H1 (cell line): ENCODE measurements around the gene PA2G4. TPM values are rescaled to one million over a fixed set of nuclear protein-coding genes. Genes with fewer than 3 reads are reported as not detected.

Experiments
- CREB1 ChIP-seq: IDR thresholded peaks from 2 replicates; pipeline ENCODE4 v1.6.1; 2012; ENCODE audit warnings: inconsistent platforms
- JUND ChIP-seq: IDR thresholded peaks from 2 replicates; pipeline ENCODE4 v1.6.1; 2011; ENCODE audit warnings: mild to moderate bottlenecking, improper control_type of control experiment, low read length
- KDM5A ChIP-seq: fragments of 200-600 bp; IDR thresholded peaks from 2 replicates; pipeline ENCODE4 v1.7.1; 2012; ENCODE audit warnings: mild to moderate bottlenecking, low read length, inconsistent platforms, mixed read lengths
- RBBP5 ChIP-seq: IDR thresholded peaks from 2 replicates; pipeline ENCODE4 v1.7.1; 2012; ENCODE audit warnings: low read depth, mild to moderate bottlenecking, inconsistent platforms, low read length, moderate library complexity, borderline replicate concordance
- SIRT6 ChIP-seq: IDR thresholded peaks from one replicate; pipeline ENCODE4 v1.7.1; 2012; ENCODE audit warnings: low read length, inconsistent platforms
- SIX5 ChIP-seq: IDR thresholded peaks from 2 replicates; pipeline ENCODE4 v1.6.1; 2011; ENCODE audit warnings: mild to moderate bottlenecking, low read depth, low read length
- TCF12 ChIP-seq: IDR thresholded peaks from 2 replicates; pipeline ENCODE4 v1.6.1; 2011; ENCODE audit warnings: low read depth, mild to moderate bottlenecking, low read length
- polyA plus RNA-seq, 7 experiments: library from polyadenylated mRNA; depleted of rRNA in 3 of 7; stranded (reverse) in 5 of 7; unstranded in 2 of 7; fragments of >200 nt in 5 of 7; fragments of 200-250 nt in 2 of 7; gene quantifications; 1 replicate in 5 of 7; 2 replicates in 1 of 7; 4 replicates in 1 of 7; pipeline versions ENCODE4 v1.2.1 to v1.2.3, GENCODE V29; 2011 to 2013; ENCODE audit warnings: missing spikeins in 2 of 7, mixed read lengths in 2 of 7
- total RNA-seq: library from RNA; stranded (reverse); fragmentation: NEBNext Ultra II Directional; extraction: Animal tissue kit (Norgen Biotek cat#: 25700); gene quantifications from 2 replicates; pipeline ENCODE4 v1.2.1, GENCODE V29; 2021
- TF ChIP-seq, protein P1 (sequence below): fragments of 300-600 bp; sonication (generic); IDR thresholded peaks from 2 replicates; pipeline ENCODE4 v1.7.1; 2012; ENCODE audit warnings: low read length, moderate library complexity, mild to moderate bottlenecking, inconsistent platforms; ENCODE audit not compliant: insufficient replicate concordance

PA2G4 gene
- total and polyA plus RNA-seq, 2 of the 8 experiments (the other 6 are each of a cell fraction or from before 2014, with no cell fraction given), result 159 to 242 TPM

GRCh38 chr12:56102683-56103065, 1.7 kb upstream of the PA2G4 start (continued):
- TF ChIP-seq, protein P1, sequence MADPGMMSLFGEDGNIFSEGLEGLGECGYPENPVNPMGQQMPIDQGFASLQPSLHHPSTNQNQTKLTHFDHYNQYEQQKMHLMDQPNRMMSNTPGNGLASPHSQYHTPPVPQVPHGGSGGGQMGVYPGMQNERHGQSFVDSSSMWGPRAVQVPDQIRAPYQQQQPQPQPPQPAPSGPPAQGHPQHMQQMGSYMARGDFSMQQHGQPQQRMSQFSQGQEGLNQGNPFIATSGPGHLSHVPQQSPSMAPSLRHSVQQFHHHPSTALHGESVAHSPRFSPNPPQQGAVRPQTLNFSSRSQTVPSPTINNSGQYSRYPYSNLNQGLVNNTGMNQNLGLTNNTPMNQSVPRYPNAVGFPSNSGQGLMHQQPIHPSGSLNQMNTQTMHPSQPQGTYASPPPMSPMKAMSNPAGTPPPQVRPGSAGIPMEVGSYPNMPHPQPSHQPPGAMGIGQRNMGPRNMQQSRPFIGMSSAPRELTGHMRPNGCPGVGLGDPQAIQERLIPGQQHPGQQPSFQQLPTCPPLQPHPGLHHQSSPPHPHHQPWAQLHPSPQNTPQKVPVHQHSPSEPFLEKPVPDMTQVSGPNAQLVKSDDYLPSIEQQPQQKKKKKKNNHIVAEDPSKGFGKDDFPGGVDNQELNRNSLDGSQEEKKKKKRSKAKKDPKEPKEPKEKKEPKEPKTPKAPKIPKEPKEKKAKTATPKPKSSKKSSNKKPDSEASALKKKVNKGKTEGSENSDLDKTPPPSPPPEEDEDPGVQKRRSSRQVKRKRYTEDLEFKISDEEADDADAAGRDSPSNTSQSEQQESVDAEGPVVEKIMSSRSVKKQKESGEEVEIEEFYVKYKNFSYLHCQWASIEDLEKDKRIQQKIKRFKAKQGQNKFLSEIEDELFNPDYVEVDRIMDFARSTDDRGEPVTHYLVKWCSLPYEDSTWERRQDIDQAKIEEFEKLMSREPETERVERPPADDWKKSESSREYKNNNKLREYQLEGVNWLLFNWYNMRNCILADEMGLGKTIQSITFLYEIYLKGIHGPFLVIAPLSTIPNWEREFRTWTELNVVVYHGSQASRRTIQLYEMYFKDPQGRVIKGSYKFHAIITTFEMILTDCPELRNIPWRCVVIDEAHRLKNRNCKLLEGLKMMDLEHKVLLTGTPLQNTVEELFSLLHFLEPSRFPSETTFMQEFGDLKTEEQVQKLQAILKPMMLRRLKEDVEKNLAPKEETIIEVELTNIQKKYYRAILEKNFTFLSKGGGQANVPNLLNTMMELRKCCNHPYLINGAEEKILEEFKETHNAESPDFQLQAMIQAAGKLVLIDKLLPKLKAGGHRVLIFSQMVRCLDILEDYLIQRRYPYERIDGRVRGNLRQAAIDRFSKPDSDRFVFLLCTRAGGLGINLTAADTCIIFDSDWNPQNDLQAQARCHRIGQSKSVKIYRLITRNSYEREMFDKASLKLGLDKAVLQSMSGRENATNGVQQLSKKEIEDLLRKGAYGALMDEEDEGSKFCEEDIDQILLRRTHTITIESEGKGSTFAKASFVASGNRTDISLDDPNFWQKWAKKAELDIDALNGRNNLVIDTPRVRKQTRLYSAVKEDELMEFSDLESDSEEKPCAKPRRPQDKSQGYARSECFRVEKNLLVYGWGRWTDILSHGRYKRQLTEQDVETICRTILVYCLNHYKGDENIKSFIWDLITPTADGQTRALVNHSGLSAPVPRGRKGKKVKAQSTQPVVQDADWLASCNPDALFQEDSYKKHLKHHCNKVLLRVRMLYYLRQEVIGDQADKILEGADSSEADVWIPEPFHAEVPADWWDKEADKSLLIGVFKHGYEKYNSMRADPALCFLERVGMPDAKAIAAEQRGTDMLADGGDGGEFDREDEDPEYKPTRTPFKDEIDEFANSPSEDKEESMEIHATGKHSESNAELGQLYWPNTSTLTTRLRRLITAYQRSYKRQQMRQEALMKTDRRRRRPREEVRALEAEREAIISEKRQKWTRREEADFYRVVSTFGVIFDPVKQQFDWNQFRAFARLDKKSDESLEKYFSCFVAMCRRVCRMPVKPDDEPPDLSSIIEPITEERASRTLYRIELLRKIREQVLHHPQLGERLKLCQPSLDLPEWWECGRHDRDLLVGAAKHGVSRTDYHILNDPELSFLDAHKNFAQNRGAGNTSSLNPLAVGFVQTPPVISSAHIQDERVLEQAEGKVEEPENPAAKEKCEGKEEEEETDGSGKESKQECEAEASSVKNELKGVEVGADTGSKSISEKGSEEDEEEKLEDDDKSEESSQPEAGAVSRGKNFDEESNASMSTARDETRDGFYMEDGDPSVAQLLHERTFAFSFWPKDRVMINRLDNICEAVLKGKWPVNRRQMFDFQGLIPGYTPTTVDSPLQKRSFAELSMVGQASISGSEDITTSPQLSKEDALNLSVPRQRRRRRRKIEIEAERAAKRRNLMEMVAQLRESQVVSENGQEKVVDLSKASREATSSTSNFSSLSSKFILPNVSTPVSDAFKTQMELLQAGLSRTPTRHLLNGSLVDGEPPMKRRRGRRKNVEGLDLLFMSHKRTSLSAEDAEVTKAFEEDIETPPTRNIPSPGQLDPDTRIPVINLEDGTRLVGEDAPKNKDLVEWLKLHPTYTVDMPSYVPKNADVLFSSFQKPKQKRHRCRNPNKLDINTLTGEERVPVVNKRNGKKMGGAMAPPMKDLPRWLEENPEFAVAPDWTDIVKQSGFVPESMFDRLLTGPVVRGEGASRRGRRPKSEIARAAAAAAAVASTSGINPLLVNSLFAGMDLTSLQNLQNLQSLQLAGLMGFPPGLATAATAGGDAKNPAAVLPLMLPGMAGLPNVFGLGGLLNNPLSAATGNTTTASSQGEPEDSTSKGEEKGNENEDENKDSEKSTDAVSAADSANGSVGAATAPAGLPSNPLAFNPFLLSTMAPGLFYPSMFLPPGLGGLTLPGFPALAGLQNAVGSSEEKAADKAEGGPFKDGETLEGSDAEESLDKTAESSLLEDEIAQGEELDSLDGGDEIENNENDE, result no peak
- TF ChIP-seq TCF12 (no peak), CREB1 (no peak), SIX5 (no peak), RBBP5 (no peak), SIRT6 (no peak), KDM5A (no peak), JUND (no peak)
